GM19043 (cell line): ENCODE results near the gene CDK14.
"Not testable (repeated sequence)": the region's sequence is repeated elsewhere in the genome, so short reads cannot be mapped to it uniquely, and the experiment has no call there.

ENCODE experiments used
- ATAC-seq: cut with Tn5 transposase; IDR thresholded peaks from one replicate; pipeline ENCODE4 v1.9.1; 2021; ENCODE audit warnings: low read depth; ENCODE audit not compliant: unreplicated experiment

CDK14 gene

DNA sequence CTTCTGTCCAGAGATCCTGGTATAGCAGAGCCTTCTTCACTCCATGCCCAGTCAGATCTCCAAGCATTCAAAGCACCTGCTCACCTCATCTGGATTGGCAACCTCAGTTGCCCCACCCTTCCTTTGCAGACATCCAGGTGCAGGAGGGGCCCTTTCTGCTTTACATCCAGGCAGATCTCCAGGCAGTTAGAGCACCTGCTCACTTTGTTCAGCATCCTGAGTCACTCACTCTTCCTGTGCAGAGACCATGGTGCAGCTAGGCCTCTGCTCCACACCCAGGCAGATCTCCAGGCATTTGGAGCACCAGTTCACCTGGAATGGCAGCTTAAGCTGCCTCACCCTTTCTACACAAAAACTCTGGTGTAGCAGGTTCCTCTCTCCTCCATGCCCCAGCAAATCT, 153.1 kb downstream of the CDK14 start:
- no peak for ATAC-seq

DNA sequence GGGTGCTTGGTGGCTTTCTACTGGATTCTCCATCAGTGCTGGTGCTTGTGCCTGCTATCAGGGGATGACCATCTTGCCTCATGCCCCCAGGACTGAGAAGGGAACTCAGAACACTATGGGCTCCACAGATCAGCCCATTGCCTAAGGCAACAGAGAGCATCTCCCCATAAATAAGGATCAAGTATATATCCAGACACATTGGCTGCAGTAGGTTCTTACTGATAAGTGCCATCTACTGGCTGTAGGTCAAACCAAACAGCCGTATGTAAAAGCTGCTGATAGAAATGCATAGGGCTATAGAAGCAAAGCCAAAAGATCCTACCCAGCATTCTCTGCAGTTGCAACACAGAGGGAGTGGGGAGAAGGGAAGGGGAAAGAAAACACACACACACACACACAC, 153.7 kb downstream of the CDK14 start:
- ATAC-seq = no peak

- ATAC-seq = no peak
Observed at GRCh38 chr7:90751595-90751994, 155.5 kb downstream of the CDK14 start.

DNA sequence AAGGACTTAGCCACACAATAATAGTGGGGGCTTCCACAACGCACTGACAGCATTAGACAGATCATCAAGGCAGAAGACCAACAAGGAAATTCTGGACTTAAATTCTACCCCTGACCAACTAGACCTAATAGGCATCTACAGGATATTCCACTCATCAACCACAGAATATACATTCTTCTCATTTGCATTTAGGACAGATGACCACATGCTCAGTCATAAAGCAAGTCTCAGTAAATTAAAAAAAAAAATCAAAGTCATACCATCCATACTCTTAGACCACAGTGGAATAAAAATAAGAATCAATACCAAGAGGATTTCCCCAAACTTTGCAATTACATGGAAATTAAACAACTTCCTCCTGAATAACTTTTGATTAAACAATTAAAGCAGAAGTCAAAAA, 155.9 kb downstream of the CDK14 start:
- ATAC-seq = no peak

GRCh38 chr7:90755041-90755440, 158.9 kb downstream of the CDK14 start:
- ATAC-seq = no peak

DNA sequence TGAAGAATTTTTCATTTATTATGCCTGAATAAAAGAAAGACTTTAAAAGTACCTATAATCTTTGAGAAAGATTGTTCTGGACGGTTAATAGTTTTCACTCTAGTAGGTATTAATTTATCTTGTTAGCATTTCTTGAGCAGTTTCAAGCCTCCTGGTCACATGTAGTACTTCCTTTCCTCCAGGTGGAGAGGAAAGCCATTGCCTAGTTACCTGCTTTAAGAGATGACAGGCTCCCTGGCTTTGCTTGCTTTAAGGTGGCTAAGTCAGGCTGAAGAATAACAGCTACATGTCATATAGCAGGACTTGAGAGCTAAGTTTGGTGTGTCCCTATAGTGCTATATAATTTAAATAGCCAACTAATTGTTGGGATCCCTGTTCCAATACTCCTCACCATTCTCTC, 160.2 kb downstream of the CDK14 start:
- no peak for ATAC-seq

GRCh38 chr7:90757565-90757950, 161.4 kb downstream of the CDK14 start:
- ATAC-seq = peak; percentile 80

DNA sequence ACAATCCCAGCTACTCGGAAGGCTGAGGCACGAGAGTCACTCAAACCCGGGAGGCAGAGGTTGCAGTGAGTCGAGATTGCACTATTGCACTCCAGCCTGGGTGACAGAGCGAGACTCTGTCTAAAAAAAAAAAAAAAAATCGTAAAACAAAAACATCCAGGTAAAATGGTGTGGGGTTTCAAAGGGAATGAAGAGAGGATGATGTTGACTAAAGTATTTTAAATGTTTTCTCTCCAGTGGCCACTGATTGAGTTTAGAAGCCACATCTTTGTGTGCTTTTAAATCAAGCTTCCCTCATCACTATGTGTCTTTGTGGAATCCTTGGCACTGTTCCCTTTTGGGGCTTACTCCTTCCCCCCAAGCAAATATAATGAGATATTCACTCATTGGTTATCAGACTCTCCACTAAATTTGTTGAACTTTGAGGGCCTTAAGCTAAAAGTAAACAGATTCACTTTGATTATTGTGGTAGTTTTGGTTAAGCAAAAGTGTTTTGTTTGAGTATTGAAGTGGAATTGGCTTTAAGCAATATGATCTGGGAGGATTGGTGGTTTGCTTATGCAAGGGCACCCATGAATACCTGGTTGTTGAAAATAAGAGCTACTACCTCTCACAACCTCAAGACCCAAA, 162.9 kb downstream of the CDK14 start:
- no peak for ATAC-seq

GRCh38 chr7:90759710-90760109, 163.6 kb downstream of the CDK14 start:
- no peak for ATAC-seq

DNA sequence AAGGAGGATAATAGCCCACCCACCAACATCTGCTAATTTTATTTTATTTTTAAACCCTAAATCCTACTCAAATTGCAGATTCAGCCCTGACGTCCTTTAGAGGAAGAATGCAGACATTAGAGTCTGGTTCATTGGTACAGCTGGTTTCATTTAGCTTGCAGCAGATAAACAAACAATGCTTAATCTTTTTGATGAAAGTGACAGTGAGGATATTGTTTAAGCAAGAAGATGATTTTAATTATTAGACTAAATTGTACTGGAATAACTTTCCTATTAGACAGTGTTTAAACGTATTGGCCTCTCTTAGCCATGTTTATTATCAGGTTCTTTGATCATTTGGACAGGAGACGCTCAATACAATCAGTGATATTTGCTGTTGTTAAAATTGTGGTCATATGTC, 164.8 kb downstream of the CDK14 start:
- no peak for ATAC-seq

DNA sequence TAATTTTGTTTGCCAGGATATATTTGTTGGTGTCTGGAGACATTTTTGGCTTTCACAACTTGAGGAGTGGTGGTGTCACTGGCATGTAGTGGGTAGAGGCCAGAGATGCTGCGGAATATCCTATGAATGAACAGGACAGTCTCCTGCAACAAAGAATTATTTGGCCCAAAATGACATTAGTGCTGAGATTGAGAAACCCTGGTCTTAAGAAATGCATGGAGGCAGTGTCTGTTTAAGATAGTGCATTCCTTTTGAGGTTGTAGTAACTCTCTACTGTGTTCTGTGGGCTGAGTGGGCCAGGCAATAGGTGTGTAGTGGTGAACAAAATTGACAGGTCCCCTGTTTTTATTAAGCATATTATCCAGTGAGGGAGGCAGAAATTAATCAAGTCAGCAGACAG, 165.5 kb downstream of the CDK14 start:
- no peak for ATAC-seq

- ATAC-seq = no peak
Observed at GRCh38 chr7:90763108-90763507, 167.0 kb downstream of the CDK14 start.

GRCh38 chr7:90764848-90765570, 168.9 kb downstream of the CDK14 start:
- ATAC-seq = no peak

DNA sequence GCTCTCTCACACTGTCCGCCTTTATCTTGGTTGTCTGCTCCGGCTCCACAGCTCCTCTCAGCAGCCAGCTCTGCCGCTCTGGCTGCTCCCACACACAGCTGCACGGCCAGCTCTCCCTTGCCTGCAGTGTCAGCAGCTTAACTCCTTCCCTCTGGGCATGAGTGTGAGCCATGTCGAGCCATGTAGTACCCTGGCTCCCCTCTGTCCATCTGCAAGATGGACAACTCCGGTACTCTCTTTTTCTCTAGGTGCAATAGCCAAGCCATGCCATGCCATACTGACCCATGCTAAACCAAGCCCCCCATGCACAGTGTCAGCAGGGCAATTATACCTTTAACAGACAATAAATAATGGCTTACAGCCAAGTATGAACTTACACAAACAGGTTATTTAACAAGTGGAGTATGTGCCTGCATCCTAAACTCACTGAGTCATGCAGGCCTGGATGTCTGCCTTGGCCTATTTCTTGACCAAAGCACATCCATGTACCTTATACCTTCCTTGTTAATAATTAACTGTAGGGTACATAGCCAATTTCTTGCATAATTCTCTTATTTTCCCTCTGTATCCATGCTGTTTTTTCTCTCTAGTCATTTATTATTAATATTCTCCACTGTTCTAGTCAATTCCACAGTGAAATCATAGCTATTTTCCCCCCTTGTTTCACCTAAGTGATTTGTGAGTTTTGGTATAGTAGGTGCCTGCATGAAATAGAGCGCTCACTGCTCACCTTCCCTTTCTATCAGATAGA, 170.9 kb downstream of the CDK14 start:
- no peak for ATAC-seq

DNA sequence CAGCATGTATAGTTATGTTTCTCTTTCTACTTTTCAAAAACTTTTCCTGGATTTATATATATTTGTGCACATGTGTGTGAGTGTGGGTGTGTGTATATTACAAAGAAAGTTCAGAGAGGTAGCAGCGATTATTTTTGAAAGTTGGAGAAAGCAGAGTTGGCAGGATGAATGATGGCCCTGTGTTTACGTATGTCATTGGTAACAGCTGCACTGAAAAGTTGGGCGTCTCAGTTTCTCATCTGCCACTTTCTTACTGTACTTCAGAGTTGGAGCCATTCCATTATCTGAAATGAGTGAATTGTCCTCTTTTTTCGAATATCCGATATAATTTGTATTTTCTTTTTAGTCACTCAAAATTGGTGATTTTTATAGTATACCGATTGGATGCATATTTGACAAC, 172.2 kb downstream of the CDK14 start:
- no peak for ATAC-seq

- no peak for ATAC-seq
Observed at GRCh38 chr7:90769036-90769435, 172.9 kb downstream of the CDK14 start.

GRCh38 chr7:90769566-90769965, 173.4 kb downstream of the CDK14 start:
- not testable (repeated sequence) for ATAC-seq

DNA sequence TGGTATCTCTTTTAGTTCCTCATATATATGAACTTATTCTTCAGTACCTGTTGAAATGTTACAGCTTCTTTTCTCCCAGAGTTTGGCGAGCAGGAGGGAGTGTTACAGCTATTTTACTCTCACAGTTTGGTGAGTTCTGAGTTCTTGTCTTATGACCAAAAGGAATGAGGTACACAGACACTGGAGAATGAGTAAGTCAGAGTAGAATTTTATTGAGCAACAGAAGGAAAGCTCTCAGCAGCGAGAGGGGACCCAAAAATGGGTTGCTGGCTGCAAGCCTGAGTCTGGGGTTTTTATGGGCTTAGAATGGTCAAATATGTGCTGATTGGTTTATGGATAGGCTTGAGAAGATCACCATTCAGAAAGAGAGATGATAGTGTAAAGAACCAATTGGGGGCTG, 175.2 kb downstream of the CDK14 start:
- ATAC-seq = no peak

- no peak for ATAC-seq
Observed at GRCh38 chr7:90772410-90772809, 176.3 kb downstream of the CDK14 start.

DNA sequence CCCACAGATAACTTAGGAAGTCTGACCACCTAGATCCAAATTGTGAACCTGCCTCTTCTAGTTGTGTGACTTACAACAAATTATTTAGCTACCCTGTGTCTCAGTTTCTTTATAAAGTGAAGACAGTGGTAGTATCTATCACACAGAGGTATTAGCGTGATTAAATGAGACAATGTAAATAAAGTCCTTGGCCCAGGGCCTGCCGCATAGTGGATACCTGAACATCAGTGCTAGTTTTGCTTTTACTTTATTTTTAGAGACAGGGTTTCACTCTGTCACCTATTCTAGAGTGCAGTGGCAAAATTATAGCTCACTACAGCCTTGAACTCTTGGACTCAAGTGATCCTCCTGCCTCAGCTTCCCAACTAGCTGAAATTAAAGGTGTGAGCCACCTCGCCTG, 177.1 kb downstream of the CDK14 start:
- ATAC-seq = no peak

GRCh38 chr7:90774706-90775105, 178.6 kb downstream of the CDK14 start:
- no peak for ATAC-seq
